GM11168 (cell line): ENCODE results near the gene SYT2.

ENCODE experiments used
- in situ Hi-C: fragments of 300-500 bp; cut with MboI; formaldehyde crosslinking; loops from one replicate; pipeline ENCODE4 v1.12.0; 2022; ENCODE audit warnings: low sequenced_read_pairs; ENCODE audit not compliant: unreplicated experiment

SYT2 gene

GRCh38 chr1:202683029-202683428, 27.2 kb downstream of the SYT2 start:
- in situ Hi-C loops, result loop anchor here (25.0 kb wide), 1 partner anchor 496 kb away; the partner anchor contains the start of gene LGR6

DNA sequence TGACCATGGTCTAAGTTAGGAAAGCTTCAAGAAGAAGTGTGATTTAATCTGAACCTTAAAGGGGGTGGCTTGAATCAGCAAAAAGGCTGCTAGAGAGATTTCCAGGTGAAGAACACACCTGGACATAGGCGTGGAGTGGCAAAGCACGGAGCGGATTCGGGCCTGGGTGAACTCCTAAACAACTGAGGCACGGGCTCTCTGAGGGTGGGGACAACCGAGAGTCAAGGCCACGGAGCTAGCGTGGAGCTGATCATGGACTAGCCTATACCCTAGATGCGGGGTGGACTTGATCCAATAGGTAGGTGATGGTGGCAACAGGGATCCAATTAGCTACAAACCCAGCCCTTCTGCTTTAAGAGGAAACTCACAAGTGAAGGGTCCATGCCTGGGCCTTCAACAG, 27.8 kb downstream of the SYT2 start:
- in situ Hi-C loops, result loop anchor here (25.0 kb wide), 1 partner anchor 495 kb away; the partner anchor contains the start of gene LGR6

GRCh38 chr1:202681736-202682420, 28.4 kb downstream of the SYT2 start:
- in situ Hi-C loops, result loop anchor here (25.0 kb wide), 1 partner anchor 495 kb away; the partner anchor contains the start of gene LGR6

GRCh38 chr1:202680586-202681352, 29.5 kb downstream of the SYT2 start:
- in situ Hi-C loops, result loop anchor here (25.0 kb wide), 1 partner anchor 493 kb away; the partner anchor contains the start of gene LGR6

DNA sequence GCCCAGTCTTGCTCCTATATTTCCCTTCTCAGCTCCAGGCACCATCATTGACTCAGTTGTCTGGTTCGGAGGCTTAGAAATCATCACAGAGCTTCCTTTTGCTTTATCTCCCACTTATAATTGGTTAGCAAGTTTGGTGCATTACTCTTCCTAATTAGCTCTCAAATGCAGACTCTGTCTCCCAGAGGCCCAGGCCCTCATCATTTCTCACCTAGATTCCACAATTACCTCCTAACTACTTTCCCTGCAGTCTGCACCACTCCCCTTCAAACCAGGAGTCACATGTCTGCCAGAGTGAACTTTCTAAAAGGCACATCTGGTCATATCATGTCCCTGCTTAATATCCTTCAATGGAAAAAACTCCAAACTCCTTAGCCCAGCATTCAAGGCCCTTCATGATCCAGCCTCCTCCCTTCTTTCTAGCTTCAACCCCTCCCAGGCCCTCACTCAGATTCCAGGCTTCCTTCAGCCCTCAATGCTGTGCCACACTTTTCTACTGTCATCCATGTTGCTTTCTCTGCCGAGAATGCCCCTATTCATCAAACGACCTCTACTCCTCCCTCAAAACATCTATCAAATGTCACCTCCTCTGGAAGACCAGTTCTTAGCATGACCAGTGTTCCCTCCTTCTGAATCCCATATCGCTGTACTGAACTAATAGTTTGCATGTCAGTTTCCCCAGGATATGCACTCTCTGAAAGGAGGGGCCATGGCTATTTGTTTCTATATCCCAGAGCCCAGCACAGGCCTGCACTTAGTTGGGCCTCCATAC, 30.7 kb downstream of the SYT2 start:
- in situ Hi-C loops, result loop anchor here (25.0 kb wide), 1 partner anchor 492 kb away; the partner anchor contains the start of gene LGR6

- in situ Hi-C loops, result loop anchor here (25.0 kb wide), 1 partner anchor 490 kb away; the partner anchor contains the start of gene LGR6
Observed at GRCh38 chr1:202677433-202677832, 32.8 kb downstream of the SYT2 start.

- in situ Hi-C loops, result no loop called here
Observed at GRCh38 chr1:202673531-202673930, 36.7 kb downstream of the SYT2 start.

- in situ Hi-C loops, result no loop called here
Observed at GRCh38 chr1:202671399-202671798, 38.9 kb downstream of the SYT2 start.

DNA sequence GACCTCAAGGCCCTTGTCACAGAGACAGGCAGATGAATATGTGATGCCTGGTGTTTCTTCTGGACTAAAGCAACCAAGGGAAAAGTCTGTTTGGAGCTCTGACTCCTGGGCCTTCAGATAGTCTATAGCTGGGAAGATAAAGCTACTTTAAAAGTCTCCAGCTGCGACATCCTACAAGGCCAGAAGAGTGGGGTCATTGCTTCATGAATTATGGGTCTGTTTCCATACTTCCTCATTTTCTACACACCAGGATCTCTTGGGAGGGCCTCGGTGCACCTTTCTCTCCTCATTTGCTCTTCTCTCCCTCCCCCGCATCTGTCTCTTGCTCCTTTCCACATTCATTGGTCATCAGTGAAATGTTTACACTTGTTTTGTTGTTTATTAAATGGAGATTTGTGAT, 44.8 kb downstream of the SYT2 start:
- in situ Hi-C loops, result no loop called here

DNA sequence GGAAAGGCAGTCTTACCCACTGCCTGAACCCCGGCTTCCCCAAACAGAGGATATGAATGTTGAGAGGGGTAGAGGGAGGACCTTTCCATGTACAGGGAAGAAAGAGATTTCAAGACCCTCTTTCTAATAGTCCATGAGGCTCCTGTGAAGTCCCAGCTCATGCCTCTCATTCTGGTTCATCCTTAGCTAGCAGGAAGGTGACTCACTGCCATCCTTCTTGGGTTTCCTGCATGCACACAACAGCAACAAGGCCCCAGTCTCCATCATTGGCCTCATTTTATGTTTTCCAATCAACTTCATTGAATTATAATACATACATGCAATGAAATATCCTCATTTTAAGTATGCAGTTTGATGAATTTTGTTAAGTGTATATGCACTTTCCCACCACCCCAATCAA, 46.2 kb downstream of the SYT2 start:
- in situ Hi-C loops, result no loop called here

- in situ Hi-C loops, result no loop called here
Observed at GRCh38 chr1:202663131-202663530, 47.1 kb downstream of the SYT2 start.

DNA sequence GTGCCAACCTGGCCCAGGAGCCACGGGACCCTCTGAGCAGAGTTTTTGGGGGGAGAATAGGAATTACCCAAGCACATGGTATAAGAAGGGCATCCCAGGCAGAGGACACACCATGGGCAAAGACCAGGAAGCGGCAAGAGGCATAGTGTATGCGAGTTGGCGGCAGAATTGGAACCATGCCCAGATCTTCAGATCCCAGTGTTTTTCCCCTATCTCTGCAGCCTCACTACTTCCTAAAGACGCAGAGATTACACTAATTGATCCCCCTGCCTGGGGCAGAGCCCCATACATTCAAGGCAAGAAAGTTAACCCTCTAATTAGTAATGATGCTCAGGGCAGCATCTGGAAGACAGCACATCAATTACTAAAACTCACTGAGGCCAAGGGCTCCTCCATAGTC, 48.2 kb downstream of the SYT2 start:
- in situ Hi-C loops, result no loop called here

GRCh38 chr1:202661136-202661845, 49.0 kb downstream of the SYT2 start:
- in situ Hi-C loops, result no loop called here

GRCh38 chr1:202659974-202660373, 50.3 kb downstream of the SYT2 start:
- in situ Hi-C loops, result no loop called here

GRCh38 chr1:202659541-202659940, 50.7 kb downstream of the SYT2 start:
- in situ Hi-C loops, result no loop called here

DNA sequence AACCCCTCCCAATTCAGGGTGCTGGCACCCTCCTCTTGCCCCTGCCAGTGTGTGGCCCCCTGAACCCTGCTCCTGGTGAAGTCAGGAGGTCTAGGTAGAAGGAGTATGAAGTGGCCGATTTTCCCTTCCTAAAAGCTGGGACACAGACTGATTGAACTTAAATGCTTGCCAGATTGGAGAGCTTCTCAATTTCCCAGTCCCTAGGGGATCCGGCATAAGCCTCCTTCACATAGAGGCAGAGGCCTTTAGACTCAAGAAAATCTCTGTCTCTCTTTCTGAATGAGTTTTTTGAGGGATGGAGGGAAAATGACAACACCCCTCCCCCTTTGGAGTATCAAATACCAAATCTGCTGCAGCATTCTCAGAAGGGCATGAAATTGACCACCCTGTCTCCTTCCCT, 51.5 kb downstream of the SYT2 start:
- in situ Hi-C loops, result no loop called here

DNA sequence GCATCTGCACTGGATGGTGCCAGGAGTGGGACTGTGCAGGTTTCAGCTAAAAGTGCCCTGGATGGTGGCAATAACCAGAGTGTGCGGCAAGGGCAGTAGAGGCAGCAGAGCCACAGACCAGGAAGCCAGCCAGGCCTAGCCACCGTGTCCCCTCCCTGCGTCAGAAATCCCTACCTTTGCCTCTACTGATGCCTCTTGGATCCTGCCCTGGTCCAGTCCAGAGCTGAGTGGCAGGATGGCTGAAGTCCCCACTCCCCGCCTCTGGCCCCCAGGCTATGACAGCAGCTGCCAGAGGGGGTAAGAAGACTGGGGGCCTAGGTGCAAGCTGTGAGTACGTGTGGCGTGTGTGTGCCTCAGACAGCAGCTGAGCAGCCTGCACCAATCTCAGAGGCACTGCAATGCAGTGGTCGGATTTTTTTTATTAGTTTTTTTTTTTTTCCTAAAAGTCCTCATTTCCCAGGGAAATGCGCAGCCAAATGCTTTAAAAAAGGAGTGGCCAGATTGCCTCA, 51.9 kb downstream of the SYT2 start:
- in situ Hi-C loops, result no loop called here

- in situ Hi-C loops, result no loop called here
Observed at GRCh38 chr1:202656951-202657646, 53.2 kb downstream of the SYT2 start.

DNA sequence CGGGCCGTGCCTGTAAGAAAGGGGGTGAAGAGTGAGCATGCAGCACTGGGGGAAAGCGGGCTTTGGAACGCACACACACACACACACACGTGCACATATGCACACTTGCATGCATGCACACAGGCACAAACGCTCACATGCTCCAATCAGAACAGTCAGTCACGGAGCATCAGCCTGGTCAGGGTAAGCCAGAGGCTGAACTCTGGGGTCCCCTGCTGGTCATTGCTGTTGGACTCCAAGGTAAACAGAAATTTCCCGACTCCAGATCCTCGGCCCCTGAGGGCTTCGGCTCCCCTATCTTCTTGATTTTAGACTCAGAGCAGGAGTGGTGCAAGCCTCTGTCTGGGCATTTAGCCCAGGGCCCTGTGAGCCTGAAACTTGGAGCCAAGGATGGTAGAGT, 54.2 kb downstream of the SYT2 start:
- in situ Hi-C loops, result no loop called here
